AG08396 (cell line): ENCODE data around the gene COL4A1.

ENCODE experiments used
- DNase-seq: peaks from one replicate; pipeline ENCODE4 v3.0.0; 2012; ENCODE audit warnings: low spot score, mixed read lengths

COL4A1 gene

DNA sequence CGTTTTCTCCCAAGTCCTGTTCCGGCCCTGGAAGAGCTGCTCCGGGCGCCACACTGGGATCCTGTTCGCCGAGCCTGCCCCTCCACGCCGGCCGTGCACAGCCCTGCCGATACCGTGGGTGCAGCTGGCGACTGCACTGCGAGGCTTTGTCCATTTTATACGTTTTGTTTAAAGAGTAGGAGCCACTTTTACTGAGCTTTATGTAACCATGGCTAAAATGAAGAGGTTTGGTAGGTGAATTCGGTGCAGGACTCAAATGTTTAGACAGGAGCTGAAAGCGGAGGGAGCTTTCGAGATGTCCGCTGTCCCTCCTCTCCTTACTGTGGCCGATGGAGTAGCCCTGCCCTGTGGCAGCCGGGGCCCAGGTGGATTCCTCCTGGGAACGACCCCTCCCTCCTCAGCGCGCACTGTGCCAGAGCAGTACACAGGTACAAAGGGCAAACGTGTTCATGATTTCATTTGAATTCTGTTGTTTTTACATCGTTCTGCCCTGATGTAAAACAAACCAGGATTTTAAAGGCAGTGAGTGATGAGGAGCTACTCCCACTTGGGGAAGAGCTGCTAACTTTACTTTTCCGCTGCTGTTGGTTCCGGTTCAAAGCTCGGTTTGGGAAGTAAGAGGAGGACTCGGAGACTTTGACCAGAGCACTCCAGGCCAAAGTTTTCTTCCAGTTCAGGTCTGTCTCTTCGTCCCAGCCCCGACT is 1.9 kb upstream of the COL4A1 start:
- peak; percentile 26 for DNase-seq

GRCh38 chr13:110307767-110308655 is 1.1 kb upstream of the COL4A1 start:
- DNase-seq, result no peak

DNA sequence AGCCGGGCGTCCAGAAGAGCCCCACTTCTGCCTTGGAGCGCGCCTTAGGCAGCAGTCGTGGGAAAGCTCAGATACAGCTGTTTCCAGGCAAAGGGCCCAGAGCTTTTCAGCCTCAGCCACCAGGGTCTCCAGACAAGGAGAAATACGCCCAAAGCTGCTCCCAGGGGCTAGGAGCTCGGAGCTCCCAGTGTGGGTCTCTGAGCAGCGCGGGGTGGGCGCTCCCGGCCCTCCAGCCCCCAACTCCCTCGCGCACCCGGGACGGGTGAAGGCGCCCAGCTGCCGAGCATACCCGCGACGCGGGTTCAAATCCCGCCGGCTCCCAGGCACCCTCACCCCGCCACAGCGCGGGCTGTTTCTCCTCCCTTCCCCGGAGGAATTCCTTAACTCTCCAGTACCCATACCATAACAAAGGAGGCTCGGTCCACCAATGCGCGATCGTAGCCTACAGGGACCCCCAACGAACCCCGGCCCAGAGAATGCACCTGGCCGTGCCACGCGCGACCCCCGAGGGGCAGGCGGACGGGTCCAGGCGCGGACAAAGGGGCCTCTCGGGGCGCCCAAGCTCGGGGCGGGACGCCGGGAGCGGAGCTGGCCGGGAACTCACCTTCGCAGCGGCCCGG is 507 bp downstream of the COL4A1 start:
- peak; percentile 33 for DNase-seq

DNA sequence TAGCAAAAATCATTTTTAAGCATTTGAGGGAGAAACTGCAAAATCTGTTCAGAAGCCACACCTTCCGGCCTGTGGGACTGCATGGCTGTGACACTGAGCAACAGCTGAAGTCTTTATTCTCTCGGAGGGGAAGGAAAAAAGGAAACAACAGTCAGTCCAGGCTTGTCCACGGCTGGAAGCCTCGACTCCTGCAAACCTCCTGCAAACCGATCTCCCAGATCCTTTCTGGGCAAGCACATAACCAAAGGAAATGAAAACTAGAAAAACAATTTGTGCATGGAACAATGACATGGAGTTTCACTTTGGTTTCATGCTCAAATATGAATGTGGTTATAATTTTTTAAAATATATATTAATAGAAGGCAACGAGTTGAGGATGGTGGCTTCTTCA is 1.0 kb downstream of the COL4A1 start:
- DNase-seq, result no peak

GRCh38 chr13:110305544-110305943 is 1.4 kb downstream of the COL4A1 start:
- no peak for DNase-seq

- DNase-seq, result no peak
Measured at GRCh38 chr13:110305001-110305400, 2.0 kb downstream of the COL4A1 start.

GRCh38 chr13:110304256-110304655 is 2.7 kb downstream of the COL4A1 start:
- DNase-seq, result peak; percentile 42

- no peak for DNase-seq
Measured at GRCh38 chr13:110303644-110304043, 3.3 kb downstream of the COL4A1 start.

- DNase-seq, result no peak
Measured at GRCh38 chr13:110302997-110303396, 4.0 kb downstream of the COL4A1 start.

GRCh38 chr13:110301606-110302553 is 5.1 kb downstream of the COL4A1 start:
- peak; percentile 80 for DNase-seq

- no peak for DNase-seq
Measured at GRCh38 chr13:110301083-110301482, 5.9 kb downstream of the COL4A1 start.

GRCh38 chr13:110300090-110300815 is 6.7 kb downstream of the COL4A1 start:
- DNase-seq, result no peak

- DNase-seq, result no peak
Measured at GRCh38 chr13:110299283-110299840, 7.6 kb downstream of the COL4A1 start.

- DNase-seq, result no peak
Measured at GRCh38 chr13:110298505-110299282, 8.3 kb downstream of the COL4A1 start.

- no peak for DNase-seq
Measured at GRCh38 chr13:110297766-110298504, 9.0 kb downstream of the COL4A1 start.

- DNase-seq, result no peak
Measured at GRCh38 chr13:110297011-110297410, 9.9 kb downstream of the COL4A1 start.

- no peak for DNase-seq
Measured at GRCh38 chr13:110294622-110295021, 12.3 kb downstream of the COL4A1 start.

DNA sequence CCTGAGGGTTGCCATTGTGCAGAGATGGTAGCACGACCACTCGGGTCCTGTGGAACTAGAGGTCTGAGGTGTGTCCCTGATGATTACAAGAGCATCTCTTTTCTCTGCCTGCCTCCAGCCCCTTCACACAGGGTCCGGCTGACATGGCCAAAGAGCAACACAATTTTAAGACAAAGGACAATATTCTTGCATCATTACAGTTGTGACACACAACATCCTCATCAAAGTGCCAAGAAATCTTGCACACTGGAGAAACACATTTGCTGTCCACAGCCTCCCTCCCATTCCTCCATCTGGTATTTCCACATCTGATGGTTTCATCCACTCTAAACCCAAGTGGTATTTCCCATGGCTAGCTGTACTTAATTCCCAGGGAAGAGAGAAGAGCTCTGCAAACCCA is 12.8 kb downstream of the COL4A1 start:
- DNase-seq, result no peak

- DNase-seq, result no peak
Measured at GRCh38 chr13:110293649-110294048, 13.3 kb downstream of the COL4A1 start.
